Stimulated activated CD4-positive, alpha-beta T cell treated with anti-CD3 and anti-CD28 coated beads, Interleukin-4, amount 100 ng/mL, for 48 hours (primary cell): ENCODE results near the gene SOX10.
"Not testable (repeated sequence)": the region's sequence is repeated elsewhere in the genome, so short reads cannot be mapped to it uniquely, and the experiment has no call there.

Experiments used
- DNase-seq, 2 donors: peaks; one replicate each; pipeline ENCODE4 v3.0.0-alpha.2; 2020; ENCODE audit warnings: low read depth in 2 of 2

Gene SOX10

GRCh38 chr22:37986371-37986770 is 2.0 kb upstream of the SOX10 start:
- no peak for DNase-seq

GRCh38 chr22:37985751-37986281 is 1.5 kb upstream of the SOX10 start:
- DNase-seq: no peak

GRCh38 chr22:37985050-37985585 is 763 bp upstream of the SOX10 start:
- DNase-seq: no peak

GRCh38 chr22:37982938-37983859 is 1.2 kb downstream of the SOX10 start:
- DNase-seq: no peak

GRCh38 chr22:37982151-37982785 is 2.1 kb downstream of the SOX10 start:
- DNase-seq: no peak

- DNase-seq: no peak
Measured at GRCh38 chr22:37981282-37982011, 2.9 kb downstream of the SOX10 start.

GRCh38 chr22:37979782-37980181 is 4.6 kb downstream of the SOX10 start:
- no peak for DNase-seq

GRCh38 chr22:37976547-37976946 is 7.8 kb downstream of the SOX10 start:
- DNase-seq: no peak

GRCh38 chr22:37976022-37976421 is 8.3 kb downstream of the SOX10 start:
- not testable (repeated sequence) for DNase-seq

- no peak for DNase-seq
Measured at GRCh38 chr22:37975153-37975552, 9.2 kb downstream of the SOX10 start.

- DNase-seq: no peak
Measured at GRCh38 chr22:37973271-37974170, 10.8 kb downstream of the SOX10 start.

- no peak for DNase-seq
Measured at GRCh38 chr22:37972527-37972926, 11.8 kb downstream of the SOX10 start.

- no peak for DNase-seq
Measured at GRCh38 chr22:37971475-37972434, 12.6 kb downstream of the SOX10 start.

GRCh38 chr22:37970864-37971263 is 13.5 kb downstream of the SOX10 start:
- no peak for DNase-seq

GRCh38 chr22:37968452-37969251 is 15.7 kb downstream of the SOX10 start:
- DNase-seq: no peak

GRCh38 chr22:37967637-37968451 is 16.5 kb downstream of the SOX10 start:
- DNase-seq: no peak

GRCh38 chr22:37967147-37967546 is 17.2 kb downstream of the SOX10 start:
- DNase-seq: no peak
